Measurements from ENCODE around the gene ASCC3. TPM values are rescaled to one million over a fixed set of nuclear protein-coding genes. Genes with fewer than 3 reads are reported as not detected.

Gene ASCC3
- total RNA-seq, 1 donor from 2014 or later, result 42.0 TPM

DNA sequence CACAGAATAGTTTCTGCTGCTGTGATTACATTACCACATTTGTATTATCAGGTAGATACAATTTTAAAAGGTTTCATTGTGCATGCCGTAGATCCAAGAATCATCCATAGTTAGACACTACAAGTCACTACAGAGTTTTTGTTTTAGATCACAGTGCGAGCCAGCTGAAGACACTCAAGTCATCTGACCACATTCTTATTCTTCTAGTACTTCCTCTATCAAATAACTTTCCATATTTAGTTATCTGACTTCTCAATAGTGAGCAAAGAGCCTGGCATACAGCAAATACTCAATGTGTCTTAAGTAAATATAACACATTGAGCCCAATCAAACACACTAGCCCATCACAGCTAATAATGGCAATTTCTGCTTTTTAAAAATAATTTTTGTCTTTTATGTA, 195.4 kb downstream of the ASCC3 start:
- TF ChIP-seq, protein P1, sequence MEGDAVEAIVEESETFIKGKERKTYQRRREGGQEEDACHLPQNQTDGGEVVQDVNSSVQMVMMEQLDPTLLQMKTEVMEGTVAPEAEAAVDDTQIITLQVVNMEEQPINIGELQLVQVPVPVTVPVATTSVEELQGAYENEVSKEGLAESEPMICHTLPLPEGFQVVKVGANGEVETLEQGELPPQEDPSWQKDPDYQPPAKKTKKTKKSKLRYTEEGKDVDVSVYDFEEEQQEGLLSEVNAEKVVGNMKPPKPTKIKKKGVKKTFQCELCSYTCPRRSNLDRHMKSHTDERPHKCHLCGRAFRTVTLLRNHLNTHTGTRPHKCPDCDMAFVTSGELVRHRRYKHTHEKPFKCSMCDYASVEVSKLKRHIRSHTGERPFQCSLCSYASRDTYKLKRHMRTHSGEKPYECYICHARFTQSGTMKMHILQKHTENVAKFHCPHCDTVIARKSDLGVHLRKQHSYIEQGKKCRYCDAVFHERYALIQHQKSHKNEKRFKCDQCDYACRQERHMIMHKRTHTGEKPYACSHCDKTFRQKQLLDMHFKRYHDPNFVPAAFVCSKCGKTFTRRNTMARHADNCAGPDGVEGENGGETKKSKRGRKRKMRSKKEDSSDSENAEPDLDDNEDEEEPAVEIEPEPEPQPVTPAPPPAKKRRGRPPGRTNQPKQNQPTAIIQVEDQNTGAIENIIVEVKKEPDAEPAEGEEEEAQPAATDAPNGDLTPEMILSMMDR (IDR thresholded peaks at IDR 0.05), result no peak
- H3K9me3 Mint-ChIP-seq (ENCODE audit: unreplicated experiment), result no peaks in the 10 kb centered on the region
- peaks cover 15% of the 10 kb centered on the region for H3K4me1 Mint-ChIP-seq (ENCODE audit: unreplicated experiment)
- DNase-seq (ENCODE audit: extremely low spot score, unreplicated experiment), result no peak
- no peak overlapping the region for H3K27ac Mint-ChIP-seq (ENCODE audit: unreplicated experiment)
- H3K36me3 Mint-ChIP-seq (ENCODE audit: unreplicated experiment), result peaks cover 7% of the 10 kb centered on the region
- no peak overlapping the region for H3K4me3 Mint-ChIP-seq (ENCODE audit: unreplicated experiment)
- H3K27me3 Mint-ChIP-seq (ENCODE audit: unreplicated experiment), result no peaks in the 10 kb centered on the region

DNA sequence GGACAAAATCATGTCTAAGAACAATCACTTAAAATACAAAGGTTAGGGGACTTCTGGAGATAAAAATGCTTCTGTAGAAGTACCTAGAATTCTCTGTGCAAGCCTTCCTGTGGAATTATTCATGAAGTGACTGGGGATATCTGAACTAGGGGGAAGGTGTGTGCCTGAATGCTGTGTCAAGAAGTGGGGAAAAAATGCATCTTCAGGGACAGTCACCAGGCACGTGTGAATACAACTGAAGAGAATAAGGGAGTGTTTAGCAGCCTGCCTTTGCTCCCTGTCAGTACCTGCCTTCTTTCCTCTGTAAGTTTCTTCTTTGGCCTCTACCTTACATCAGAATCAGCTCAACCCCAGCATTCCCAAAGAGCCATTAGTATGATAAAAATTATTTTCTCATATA, 201.0 kb downstream of the ASCC3 start:
- TF ChIP-seq, protein P1 (IDR thresholded peaks at IDR 0.05), result no peak
- no peak overlapping the region for H3K4me3 Mint-ChIP-seq (ENCODE audit: unreplicated experiment)
- H3K9me3 Mint-ChIP-seq (ENCODE audit: unreplicated experiment), result no peaks in the 10 kb centered on the region
- peaks cover 10% of the 10 kb centered on the region for H3K4me1 Mint-ChIP-seq (ENCODE audit: unreplicated experiment)
- peaks cover 1% of the 10 kb centered on the region for H3K36me3 Mint-ChIP-seq (ENCODE audit: unreplicated experiment)
- H3K27ac Mint-ChIP-seq (ENCODE audit: unreplicated experiment), result no peak overlapping the region
- H3K27me3 Mint-ChIP-seq (ENCODE audit: unreplicated experiment), result no peaks in the 10 kb centered on the region
- DNase-seq (ENCODE audit: extremely low spot score, unreplicated experiment), result no peak

GRCh38 chr6:100678027-100678426, 203.1 kb downstream of the ASCC3 start:
- H3K9me3 Mint-ChIP-seq (ENCODE audit: unreplicated experiment), result no peaks in the 10 kb centered on the region
- peaks cover 1% of the 10 kb centered on the region for H3K36me3 Mint-ChIP-seq (ENCODE audit: unreplicated experiment)
- TF ChIP-seq, protein P1 (IDR thresholded peaks at IDR 0.05), result peak; percentile 49
- H3K4me1 Mint-ChIP-seq (ENCODE audit: unreplicated experiment), result peaks cover 5% of the 10 kb centered on the region
- DNase-seq (ENCODE audit: extremely low spot score, unreplicated experiment), result no peak
- no peak overlapping the region for H3K27ac Mint-ChIP-seq (ENCODE audit: unreplicated experiment)
- no peaks in the 10 kb centered on the region for H3K27me3 Mint-ChIP-seq (ENCODE audit: unreplicated experiment)
- no peak overlapping the region for H3K4me3 Mint-ChIP-seq (ENCODE audit: unreplicated experiment)

GRCh38 chr6:100677240-100677639, 203.9 kb downstream of the ASCC3 start:
- Mint-ChIP-seq H3K36me3 (ENCODE audit: unreplicated experiment) (peaks cover 1% of the 10 kb centered on the region), H3K4me3 (ENCODE audit: unreplicated experiment) (no peak overlapping the region), H3K27me3 (ENCODE audit: unreplicated experiment) (no peaks in the 10 kb centered on the region), H3K4me1 (ENCODE audit: unreplicated experiment) (no peaks in the 10 kb centered on the region), H3K9me3 (ENCODE audit: unreplicated experiment) (no peaks in the 10 kb centered on the region), H3K27ac (ENCODE audit: unreplicated experiment) (no peak overlapping the region)
- DNase-seq (ENCODE audit: extremely low spot score, unreplicated experiment), result no peak
- TF ChIP-seq, protein P1 (IDR thresholded peaks at IDR 0.05), result no peak

GRCh38 chr6:100673641-100674040, 207.5 kb downstream of the ASCC3 start:
- TF ChIP-seq, protein P1 (IDR thresholded peaks at IDR 0.05), result no peak
- Mint-ChIP-seq H3K4me1 (ENCODE audit: unreplicated experiment) (no peaks in the 10 kb centered on the region), H3K27me3 (ENCODE audit: unreplicated experiment) (no peaks in the 10 kb centered on the region), H3K27ac (ENCODE audit: unreplicated experiment) (no peak overlapping the region), H3K4me3 (ENCODE audit: unreplicated experiment) (no peak overlapping the region), H3K9me3 (ENCODE audit: unreplicated experiment) (no peaks in the 10 kb centered on the region), H3K36me3 (ENCODE audit: unreplicated experiment) (peaks cover 20% of the 10 kb centered on the region)
- no peak for DNase-seq (ENCODE audit: extremely low spot score, unreplicated experiment)
